HEK293 (cell line): ENCODE data around the gene TMEM250.

Experiments
- CTCF ChIA-PET: fragments of 350-600 bp; formaldehyde crosslinking; extraction: SDS; loops from one replicate; lab custom pipeline; 2021; ENCODE audit warnings: antibody characterized with exemption; lab: Yijun Ruan, JAX
- POLR2A ChIA-PET: fragments of 300-600 bp; formaldehyde crosslinking; extraction: SDS; loops from one replicate; lab custom pipeline; 2020; ENCODE audit warnings: antibody characterized with exemption, inconsistent platforms; lab: Yijun Ruan, JAX
- H3K27ac ChIP-seq: fragments of 200-500 bp; sonication (Bioruptor generic); 2 replicates; pipeline ENCODE4 v1.5.1; 2014; ENCODE audit warnings: low read depth, low read length, control low read depth, inconsistent platforms; ENCODE audit errors: extremely low read depth
- H3K36me3 ChIP-seq, 2 experiments: fragments of 200-500 bp in 1 of 2; sonication (Bioruptor generic) in 1 of 2; 1 replicate in 1 of 2; 2 replicates in 1 of 2; pipeline ENCODE4 v1.5.1; 2014 to 2017; ENCODE audit warnings: inconsistent platforms in 2 of 2, low read length in 2 of 2; ENCODE audit not compliant: control insufficient read depth in 2 of 2, insufficient read depth in 1 of 2
- H3K4me1 ChIP-seq: fragments of 200-500 bp; sonication (Bioruptor generic); 2 replicates; pipeline ENCODE4 v1.5.1; 2014; ENCODE audit warnings: mild to moderate bottlenecking, low read length, inconsistent platforms; ENCODE audit not compliant: control insufficient read depth, insufficient read depth
- H3K4me3 ChIP-seq: 2 replicates; pipeline ENCODE4 v1.5.1; 2011; ENCODE audit warnings: low read depth, mild to moderate bottlenecking, control low read depth, low read length, moderate library complexity
- H3K9me3 ChIP-seq: fragments of 200-500 bp; sonication (Bioruptor generic); 2 replicates; pipeline ENCODE4 v1.5.1; 2014; ENCODE audit warnings: low read depth, low read length, inconsistent platforms; ENCODE audit not compliant: control insufficient read depth, insufficient read depth
- FEZF1 ChIP-seq: fragments of 450-650 bp; formaldehyde crosslinking; IDR thresholded peaks from 2 replicates; pipeline ENCODE4 v1.5.1; 2016; ENCODE audit warnings: missing biosample characterization, missing genetic modification characterization
- GLIS1 ChIP-seq: fragments of 450-650 bp; formaldehyde crosslinking; IDR thresholded peaks from 2 replicates; pipeline ENCODE4 v1.5.1; 2016; ENCODE audit warnings: missing biosample characterization, missing genetic modification characterization
- IKZF3 ChIP-seq: fragments of 450-650 bp; IDR thresholded peaks from 2 replicates; pipeline ENCODE4 v1.5.0; 2018; ENCODE audit warnings: missing biosample characterization, mild to moderate bottlenecking, missing genetic modification characterization, moderate library complexity
- KLF16 ChIP-seq: fragments of 450-650 bp; formaldehyde crosslinking; IDR thresholded peaks from 2 replicates; pipeline ENCODE4 v1.5.1; 2017; ENCODE audit warnings: missing biosample characterization, missing genetic modification characterization
- PBX3 ChIP-seq: sonication (generic); formaldehyde crosslinking; IDR thresholded peaks from 2 replicates; pipeline ENCODE4 v1.8.1; 2022; ENCODE audit warnings: mild to moderate bottlenecking, moderate library complexity, missing genetic modification reagents
- SP2 ChIP-seq: fragments of 450-650 bp; formaldehyde crosslinking; IDR thresholded peaks from 2 replicates; pipeline ENCODE4 v1.5.1; 2016; ENCODE audit warnings: missing biosample characterization, missing genetic modification characterization
- TCF7L2 ChIP-seq: IDR thresholded peaks from 2 replicates; pipeline ENCODE4 v1.6.1; 2011; ENCODE audit warnings: low read depth, mild to moderate bottlenecking, inconsistent platforms, low read length, moderate library complexity, borderline replicate concordance
- YY2 ChIP-seq: fragments of 450-650 bp; formaldehyde crosslinking; IDR thresholded peaks from 2 replicates; pipeline ENCODE4 v1.5.1; 2016; ENCODE audit warnings: missing biosample characterization, missing genetic modification characterization
- ZBTB1 ChIP-seq: fragments of 450-650 bp; formaldehyde crosslinking; IDR thresholded peaks from 2 replicates; pipeline ENCODE4 v1.5.1; 2016; ENCODE audit warnings: missing biosample characterization, missing genetic modification characterization
- ZIC2 ChIP-seq: fragments of 450-650 bp; formaldehyde crosslinking; IDR thresholded peaks from 2 replicates; pipeline ENCODE4 v1.5.1; 2016; ENCODE audit warnings: missing biosample characterization, missing genetic modification characterization
- ZNF423 ChIP-seq: fragments of 450-650 bp; formaldehyde crosslinking; IDR thresholded peaks from 2 replicates; pipeline ENCODE4 v1.5.1; 2016; ENCODE audit warnings: missing biosample characterization, missing genetic modification characterization
- ZNF561 ChIP-seq: fragments of 450-650 bp; IDR thresholded peaks from 2 replicates; pipeline ENCODE4 v1.5.1; 2018; ENCODE audit warnings: missing biosample characterization, missing genetic modification characterization, borderline replicate concordance
- ZNF664 ChIP-seq: fragments of 450-650 bp; formaldehyde crosslinking; IDR thresholded peaks from 2 replicates; pipeline ENCODE4 v1.5.1; 2016; ENCODE audit warnings: missing biosample characterization, missing genetic modification characterization
- TF ChIP-seq, protein P1 (sequence below): fragments of 450-650 bp; formaldehyde crosslinking; IDR thresholded peaks from 2 replicates; pipeline ENCODE4 v1.5.1; 2017; ENCODE audit warnings: missing biosample characterization, missing genetic modification characterization
- TF ChIP-seq, protein P2 (sequence below): fragments of 450-650 bp; formaldehyde crosslinking; IDR thresholded peaks from 2 replicates; pipeline ENCODE4 v1.5.1; 2016; ENCODE audit warnings: missing biosample characterization, missing genetic modification characterization, borderline replicate concordance

The TMEM250 gene

GRCh38 chr9:136142414-136142796, 23.7 kb upstream of the TMEM250 start:
- TF ChIP-seq ZIC2 (tag by site-specific recombination) (0 out of 2 replicates have a peak, but pooled peaks have one; percentile 10), GLIS1 (tag by site-specific recombination) (peak; percentile 29; the same call in 1 of the 2 replicates), ZBTB1 (tag by site-specific recombination) (no peak)
- no peaks in the 10 kb centered on the region for H3K36me3 ChIP-seq
- H3K4me3 ChIP-seq, result no peak overlapping the region
- CTCF ChIA-PET, result interaction anchor here (0.6 to 1.6 kb wide), 7 partner anchors 9 to 895 kb away, joined by 3 to 8 read pairs (median 3); no protein-coding TSS in a partner anchor
- no peaks in the 10 kb centered on the region for H3K4me1 ChIP-seq
- H3K9me3 ChIP-seq, result no peaks in the 10 kb centered on the region
- no peak overlapping the region for H3K27ac ChIP-seq
- POLR2A ChIA-PET, result no interaction called here

DNA sequence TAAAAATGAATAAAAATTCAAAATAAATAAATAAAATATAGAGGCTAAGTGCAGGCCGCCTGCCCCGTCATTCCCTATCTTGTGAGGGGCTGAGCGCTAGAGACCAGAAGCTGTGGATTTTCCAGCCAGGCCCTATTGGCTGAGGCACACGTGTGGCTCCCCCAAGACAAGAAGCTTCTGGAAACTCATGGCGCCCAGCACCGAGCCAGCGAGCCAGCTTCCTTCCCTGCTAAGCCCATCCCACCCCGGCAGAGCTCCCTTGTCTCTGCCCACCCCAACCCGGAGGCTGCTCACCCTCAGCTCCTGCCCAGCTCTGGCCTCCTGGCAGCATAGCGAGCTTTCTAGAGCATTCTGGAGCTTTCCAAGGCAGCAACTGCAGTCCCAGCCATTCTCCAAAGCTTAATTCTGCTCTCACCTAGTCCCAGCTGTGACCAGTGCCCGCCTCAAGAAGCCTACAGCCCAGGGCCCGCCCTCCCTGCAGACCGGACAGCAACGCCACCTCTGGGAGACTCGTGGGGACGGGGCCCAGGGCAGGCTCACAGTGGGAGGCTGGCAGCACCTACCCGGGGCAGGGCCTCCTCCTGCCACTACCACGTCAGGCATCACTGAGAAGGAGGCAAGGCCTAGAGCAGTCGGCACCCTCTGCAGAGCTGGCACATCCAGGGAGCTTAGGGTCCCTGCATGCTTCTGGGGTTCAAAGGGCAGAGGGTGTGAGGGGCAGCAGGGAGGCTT, 23.2 kb upstream of the TMEM250 start:
- no peak overlapping the region for H3K4me3 ChIP-seq
- H3K27ac ChIP-seq, result no peak overlapping the region
- CTCF ChIA-PET, result interaction anchor here (0.6 to 2.5 kb wide), 14 partner anchors 10 to 895 kb away, joined by 3 to 11 read pairs (median 4); no protein-coding TSS in a partner anchor
- H3K4me1 ChIP-seq, result no peaks in the 10 kb centered on the region
- POLR2A ChIA-PET, result no interaction called here
- H3K36me3 ChIP-seq, result no peaks in the 10 kb centered on the region
- TF ChIP-seq ZNF561 (tag by site-specific recombination) (no peak), FEZF1 (no peak), PBX3 (CRISPR knock-in tag) (no peak), SP2 (tag by site-specific recombination) (0 out of 2 replicates have a peak, but pooled peaks have one; percentile 14), IKZF3 (tag by site-specific recombination) (no peak), YY2 (tag by site-specific recombination) (no peak)
- TF ChIP-seq, protein P1, sequence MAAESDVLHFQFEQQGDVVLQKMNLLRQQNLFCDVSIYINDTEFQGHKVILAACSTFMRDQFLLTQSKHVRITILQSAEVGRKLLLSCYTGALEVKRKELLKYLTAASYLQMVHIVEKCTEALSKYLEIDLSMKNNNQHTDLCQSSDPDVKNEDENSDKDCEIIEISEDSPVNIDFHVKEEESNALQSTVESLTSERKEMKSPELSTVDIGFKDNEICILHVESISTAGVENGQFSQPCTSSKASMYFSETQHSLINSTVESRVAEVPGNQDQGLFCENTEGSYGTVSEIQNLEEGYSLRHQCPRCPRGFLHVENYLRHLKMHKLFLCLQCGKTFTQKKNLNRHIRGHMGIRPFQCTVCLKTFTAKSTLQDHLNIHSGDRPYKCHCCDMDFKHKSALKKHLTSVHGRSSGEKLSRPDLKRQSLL, result peak; percentile 57; the same call in 1 of the 2 replicates
- H3K9me3 ChIP-seq, result no peaks in the 10 kb centered on the region

- TF ChIP-seq TCF7L2 (no peak), ZNF664 (tag by site-specific recombination) (peak; percentile 35; the same call in 1 of the 2 replicates)
- Histone ChIP-seq H3K9me3 (no peaks in the 10 kb centered on the region), H3K4me1 (no peaks in the 10 kb centered on the region), H3K27ac (no peak overlapping the region), H3K4me3 (no peak overlapping the region), H3K36me3 (no peaks in the 10 kb centered on the region)
- ChIA-PET CTCF (interaction anchor here (0.6 to 3.6 kb wide), 14 partner anchors 11 to 538 kb away, joined by 3 to 31 read pairs (median 4); no protein-coding TSS in a partner anchor), POLR2A (no interaction called here)
These were observed 22.3 kb upstream of the TMEM250 start for GRCh38 chr9:136140966-136141365.

- no peaks in the 10 kb centered on the region for H3K9me3 ChIP-seq
- CTCF ChIA-PET, result interaction anchor here (0.6 to 3.6 kb wide), 20 partner anchors 12 to 619 kb away, joined by 3 to 31 read pairs (median 4); no protein-coding TSS in a partner anchor
- POLR2A ChIA-PET, result no interaction called here
- H3K4me3 ChIP-seq, result no peak overlapping the region
- TF ChIP-seq KLF16 (no peak), ZNF423 (tag by site-specific recombination) (no peak)
- TF ChIP-seq, protein P2, sequence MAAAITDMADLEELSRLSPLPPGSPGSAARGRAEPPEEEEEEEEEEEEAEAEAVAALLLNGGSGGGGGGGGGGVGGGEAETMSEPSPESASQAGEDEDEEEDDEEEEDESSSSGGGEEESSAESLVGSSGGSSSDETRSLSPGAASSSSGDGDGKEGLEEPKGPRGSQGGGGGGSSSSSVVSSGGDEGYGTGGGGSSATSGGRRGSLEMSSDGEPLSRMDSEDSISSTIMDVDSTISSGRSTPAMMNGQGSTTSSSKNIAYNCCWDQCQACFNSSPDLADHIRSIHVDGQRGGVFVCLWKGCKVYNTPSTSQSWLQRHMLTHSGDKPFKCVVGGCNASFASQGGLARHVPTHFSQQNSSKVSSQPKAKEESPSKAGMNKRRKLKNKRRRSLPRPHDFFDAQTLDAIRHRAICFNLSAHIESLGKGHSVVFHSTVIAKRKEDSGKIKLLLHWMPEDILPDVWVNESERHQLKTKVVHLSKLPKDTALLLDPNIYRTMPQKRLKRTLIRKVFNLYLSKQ, result no peak
- no peaks in the 10 kb centered on the region for H3K4me1 ChIP-seq
- no peak overlapping the region for H3K27ac ChIP-seq
- no peaks in the 10 kb centered on the region for H3K36me3 ChIP-seq
These were observed 21.4 kb upstream of the TMEM250 start for GRCh38 chr9:136140046-136140445.
